C4-2B (cell line): ENCODE measurements around the gene RIT2.

Experiments used
- CTCF ChIP-seq: fragments of 450-650 bp; conservative IDR thresholded peaks from 2 replicates; pipeline ENCODE4 v1.5.1; 2017; ENCODE audit warnings: mild to moderate bottlenecking
- ZFX ChIP-seq: fragments of 450-650 bp; IDR thresholded peaks from 2 replicates; pipeline ENCODE4 v1.6.1; 2017

GRCh38 chr18:43161528-43161927, 46.0 kb upstream of the RIT2 start:
- TF ChIP-seq CTCF (no peak), ZFX (no peak)
